Endothelial cell of umbilical vein (primary cell): Measurements from ENCODE around the gene UBE2D3. TPM values are rescaled to one million over a fixed set of nuclear protein-coding genes. Genes with fewer than 3 reads are reported as not detected.
A peak's percentile ranks its signal among the peaks of the same experiment; 100 is the strongest.

Experiments used
- BruUV-seq: library from RNA; stranded (reverse); fragments of 400-500 nt; replicated peaks from 2 replicates; lab custom pipeline; 2021; lab: Mats Ljungman, UMichigan
- CTCF ChIA-PET: fragments of 300-600, 350-600 bp; sonication (Branson Sonifier 250); formaldehyde crosslinking; loops from one replicate; lab custom pipeline; 2021; ENCODE audit warnings: antibody characterized with exemption, inconsistent platforms; lab: Charles Lee
- POLR2A ChIA-PET: fragments of 300-600, 350-600 bp; sonication (Branson Sonifier 250); formaldehyde crosslinking; loops from one replicate; lab custom pipeline; 2021; ENCODE audit warnings: antibody characterized with exemption, inconsistent platforms; lab: Charles Lee
- DNase-seq: peaks from one replicate; pipeline ENCODE4 v3.0.0-alpha.2; 2011; ENCODE audit warnings: low read depth, low spot score
- FAIRE-seq: peaks from 2 replicates; lab custom pipeline; 2011; peaks lifted over from hg19 to GRCh38; lab: Jason Lieb, UNC
- H2AFZ ChIP-seq: 2 replicates; pipeline ENCODE4 v1.6.0; 2012; ENCODE audit warnings: low read depth, low read length, control low read depth, inconsistent platforms
- H3K27ac ChIP-seq: 2 replicates; pipeline ENCODE4 v1.5.1; 2011; ENCODE audit warnings: low read depth, mild to moderate bottlenecking, control low read depth, low read length, moderate library complexity; ENCODE audit not compliant: insufficient read depth
- H3K27me3 ChIP-seq, 2 experiments: 2 replicates each; pipeline versions ENCODE4 v1.6.0 to v1.6.1; 2011; ENCODE audit warnings: low read length in 2 of 2, mixed read lengths in 1 of 2; ENCODE audit not compliant: control insufficient read depth in 2 of 2, insufficient read depth in 2 of 2
- H3K36me3 ChIP-seq, 2 experiments: 2 replicates in 1 of 2; 3 replicates in 1 of 2; pipeline ENCODE4 v1.5.1; 2011; ENCODE audit warnings: low read length in 2 of 2, mild to moderate bottlenecking in 1 of 2, moderate library complexity in 1 of 2; ENCODE audit not compliant: control insufficient read depth in 2 of 2, insufficient read depth in 2 of 2; ENCODE audit errors: extremely low read depth in 1 of 2
- H3K4me1 ChIP-seq: 3 replicates; pipeline ENCODE4 v1.5.1; 2011; ENCODE audit warnings: mild to moderate bottlenecking, low read length; ENCODE audit not compliant: control insufficient read depth, insufficient read depth; ENCODE audit errors: extremely low read depth
- H3K4me2 ChIP-seq: 2 replicates; pipeline ENCODE4 v1.6.1; 2011; ENCODE audit warnings: low read length, control low read depth, mixed read lengths; ENCODE audit not compliant: insufficient read depth
- H3K4me3 ChIP-seq, 3 experiments: fragments of 200-600 bp in 1 of 3; sonication (generic), shearing (Covaris generic) in 1 of 3; replicated peaks in 1 of 3; 2 replicates each; pipeline ENCODE4 v1.5.1; 2011 to 2016; ENCODE audit warnings: control low read depth in 3 of 3, low read length in 3 of 3, mild to moderate bottlenecking in 2 of 3, inconsistent platforms in 1 of 3, low read depth in 1 of 3, moderate library complexity in 1 of 3; ENCODE audit not compliant: insufficient read depth in 1 of 3
- H3K79me2 ChIP-seq: 2 replicates; pipeline ENCODE4 v1.6.0; 2012; ENCODE audit warnings: low read length, inconsistent platforms; ENCODE audit not compliant: control insufficient read depth, insufficient read depth
- H3K9ac ChIP-seq: replicated peaks from 2 replicates; pipeline ENCODE3; 2011; ENCODE audit warnings: low read length, control low read depth; ENCODE audit not compliant: insufficient read depth; ENCODE audit errors: extremely low read depth
- H3K9me1 ChIP-seq: replicated peaks from 3 replicates; pipeline ENCODE4 v1.6.0; 2011; ENCODE audit warnings: mild to moderate bottlenecking, low read length; ENCODE audit not compliant: control insufficient read depth, insufficient read depth; ENCODE audit errors: extremely low read depth
- H3K9me3 ChIP-seq: replicated peaks from 2 replicates; pipeline ENCODE4 v1.5.1; 2012; ENCODE audit warnings: low read length, inconsistent platforms; ENCODE audit not compliant: control insufficient read depth, insufficient read depth
- H4K20me1 ChIP-seq: replicated peaks from 2 replicates; pipeline ENCODE3; 2011; ENCODE audit warnings: mild to moderate bottlenecking, low read length; ENCODE audit not compliant: control insufficient read depth, insufficient read depth; ENCODE audit errors: extremely low read depth
- CTCF ChIP-seq, 2 donors: IDR thresholded peaks; 1 replicate in 1 of 2; 2 replicates in 1 of 2; pipeline ENCODE4 v1.5.1; 2011; ENCODE audit warnings: low read length in 2 of 2, mild to moderate bottlenecking in 2 of 2, moderate library complexity in 2 of 2, control low read depth in 1 of 2, inconsistent platforms in 1 of 2, low read depth in 1 of 2; ENCODE audit not compliant: insufficient read depth in 1 of 2; ENCODE audit errors: extremely low read depth in 1 of 2
- EZH2 ChIP-seq: IDR thresholded peaks from 2 replicates; pipeline ENCODE4 v1.6.1; 2012; ENCODE audit warnings: borderline replicate concordance, low read depth, mild to moderate bottlenecking, moderate library complexity, low read length, inconsistent platforms; ENCODE audit not compliant: severe bottlenecking
- FOS ChIP-seq: IDR thresholded peaks from 2 replicates; pipeline ENCODE4 v1.6.1; 2011; ENCODE audit warnings: mild to moderate bottlenecking, low read length, moderate library complexity, borderline replicate concordance; ENCODE audit not compliant: insufficient read depth
- GATA2 ChIP-seq: IDR thresholded peaks from 2 replicates; pipeline ENCODE4 v1.7.0; 2011; ENCODE audit warnings: low read depth, mild to moderate bottlenecking, moderate library complexity, mixed read lengths, low read length; ENCODE audit not compliant: insufficient read length, insufficient read depth
- JUN ChIP-seq: IDR thresholded peaks from 2 replicates; pipeline ENCODE4 v1.6.1; 2011; ENCODE audit warnings: borderline replicate concordance, low read depth; ENCODE audit not compliant: insufficient read length, insufficient read depth
- MAX ChIP-seq: IDR thresholded peaks from 2 replicates; pipeline ENCODE4 v1.6.1; 2011; ENCODE audit not compliant: insufficient read depth, insufficient read length
- MYC ChIP-seq: IDR thresholded peaks from one replicate; pipeline ENCODE4 v1.6.1; 2011; ENCODE audit warnings: mild to moderate bottlenecking, low read depth, low read length
- POLR2A ChIP-seq: IDR thresholded peaks from 2 replicates; pipeline ENCODE4 v1.6.1; 2012; ENCODE audit warnings: low read depth, mild to moderate bottlenecking, control low read depth, low read length
- POLR2AphosphoS5 ChIP-seq: IDR thresholded peaks from 2 replicates; pipeline ENCODE4 v1.6.1; 2012; ENCODE audit warnings: low read depth, mild to moderate bottlenecking, control low read depth, low read length, moderate library complexity; ENCODE audit not compliant: insufficient read depth
- dilution Hi-C: fragments of 300-500 bp; cut with MboI; formaldehyde crosslinking; loops from one replicate; pipeline ENCODE4 v1.15.0; 2019; ENCODE audit warnings: low sequenced_read_pairs; ENCODE audit not compliant: extremely low pct_ligation_motif_present
- intact Hi-C: fragments of 100-400 bp; cut with micrococcal nuclease; formaldehyde crosslinking; loops from one replicate; pipeline ENCODE4 v1.10.0; 2022
- polyA plus RNA-seq, 4 experiments: library from polyadenylated mRNA; depleted of rRNA in 3 of 4; stranded (reverse) in 3 of 4; unstranded in 1 of 4; fragments of >200 nt; gene quantifications; 2 replicates each; pipeline versions ENCODE4 v1.2.1 to v1.2.3, GENCODE V29; 2011 to 2012; ENCODE audit warnings: missing spikeins in 1 of 4
- total RNA-seq: library from RNA; stranded (reverse); gene quantifications from 2 replicates; pipeline ENCODE4 v1.2.3, GENCODE V29; 2021

The UBE2D3 gene
- total and polyA plus RNA-seq, 2 donors (not counting 3 experiments of a cell fraction or from before 2014, with no cell fraction given), result 279 to 399 TPM

- no peaks in the 10 kb centered on the region for H3K27me3 ChIP-seq
- peaks cover 0 to 3% of the 10 kb centered on the region in 2 experiments for H3K36me3 ChIP-seq
- no peaks in the 10 kb centered on the region for H3K9me3 ChIP-seq
- H3K4me3 ChIP-seq, result peak overlapping the region in 1 of 3 experiments; percentile 97
- peaks cover 52% of the 10 kb centered on the region for H3K4me1 ChIP-seq
- H3K27ac ChIP-seq, result no peak overlapping the region
- peaks cover 23% of the 10 kb centered on the region for H4K20me1 ChIP-seq
- no peaks in the 10 kb centered on the region for H3K9me1 ChIP-seq
- intact Hi-C loops, result no loop called here
- ChIA-PET POLR2A (no interaction called here), CTCF (interaction anchor here (1.0 to 2.5 kb wide), 3 partner anchors 15 to 203 kb away, joined by 3 to 10 read pairs (median 5); no protein-coding TSS in a partner anchor)
- no peak for DNase-seq
- H2AFZ ChIP-seq, result no peak overlapping the region
- H3K9ac ChIP-seq, result peak overlapping the region; percentile 100
- no peak for FAIRE-seq
- no peak for TF ChIP-seq POLR2A
- TF ChIP-seq GATA2, result no peak
- TF ChIP-seq EZH2, result no peak
- TF ChIP-seq POLR2AphosphoS5, result no peak
- TF ChIP-seq FOS, result no peak
- TF ChIP-seq JUN, result no peak
- no peak for TF ChIP-seq CTCF (IDR thresholded peaks at IDR 0.05; ENCODE audit: extremely low read depth in 1 of 2, insufficient read depth in 1 of 2, low read depth in 1 of 2, low read length in 2 of 2)
- no peak for TF ChIP-seq MAX
- no peak for TF ChIP-seq MYC
- H3K4me2 ChIP-seq, result peak overlapping the region; percentile 98
- peaks cover 79% of the 10 kb centered on the region for H3K79me2 ChIP-seq
- no TSS peak for BruUV-seq
- dilution Hi-C loops, result no loop called here
Observed at GRCh38 chr4:102823897-102824296, 3.5 kb downstream of the UBE2D3 start.
